HFFc6 (cell line): Measurements from ENCODE around the gene NTNG1. TPM values are rescaled to one million over a fixed set of nuclear protein-coding genes. Genes with fewer than 3 reads are reported as not detected.

Experiments used
- DNase-seq: peaks from one replicate; pipeline ENCODE4 v3.0.0-alpha.2; 2018
- H3K27ac Mint-ChIP-seq: 2 replicates; pipeline ENCODE4 v1.8.0; 2020; ENCODE audit warnings: mild to moderate bottlenecking, mixed read lengths
- H3K27me3 Mint-ChIP-seq: 2 replicates; pipeline ENCODE4 v1.8.0; 2021; ENCODE audit warnings: mild to moderate bottlenecking, moderate library complexity, mixed read lengths; ENCODE audit not compliant: insufficient read depth
- H3K36me3 Mint-ChIP-seq: 2 replicates; pipeline ENCODE4 v1.8.0; 2021; ENCODE audit warnings: low read depth, mixed read lengths
- H3K4me1 Mint-ChIP-seq: 2 replicates; pipeline ENCODE4 v1.8.0; 2020; ENCODE audit warnings: low read depth, mixed read lengths
- H3K4me3 Mint-ChIP-seq: 2 replicates; pipeline ENCODE4 v1.8.0; 2020; ENCODE audit warnings: mild to moderate bottlenecking, moderate library complexity, mixed read lengths
- H3K9me3 Mint-ChIP-seq: 2 replicates; pipeline ENCODE4 v1.8.0; 2020; ENCODE audit warnings: mild to moderate bottlenecking, mixed read lengths
- CTCF ChIP-seq: fragments of 200-600 bp; sonication (generic); IDR thresholded peaks from 2 replicates; pipeline ENCODE4 v1.5.0; 2021; ENCODE audit warnings: antibody characterized with exemption, mild to moderate bottlenecking
- total RNA-seq, 6 experiments: library from RNA; stranded (reverse); fragmentation: NEBNext Ultra II Directional; extraction: Animal tissue kit (Norgen Biotek cat#: 25700); gene quantifications; 2 replicates in 1 of 6; 3 replicates in 5 of 6; pipeline ENCODE4 v1.2.3, GENCODE V29; 2021

NTNG1 gene
- total RNA-seq, 6 experiments from 2014 or later = 1.3 to 8.0 (median 2.2) TPM

GRCh38 chr1:107413951-107414350 is 273.1 kb downstream of the NTNG1 start:
- peaks cover 8% of the 10 kb centered on the region; the same call in 1 of the 2 replicates for H3K9me3 Mint-ChIP-seq
- no peak overlapping the region for H3K4me3 Mint-ChIP-seq
- H3K27ac Mint-ChIP-seq = no peak overlapping the region
- H3K27me3 Mint-ChIP-seq = no peaks in the 10 kb centered on the region
- H3K36me3 Mint-ChIP-seq = no peaks in the 10 kb centered on the region; the same call in 1 of the 2 replicates
- H3K4me1 Mint-ChIP-seq = no peaks in the 10 kb centered on the region
- no peak for TF ChIP-seq CTCF
- DNase-seq = no peak

- Mint-ChIP-seq H3K36me3 (no peaks in the 10 kb centered on the region; the same call in 1 of the 2 replicates), H3K4me1 (no peaks in the 10 kb centered on the region), H3K27me3 (no peaks in the 10 kb centered on the region), H3K27ac (no peak overlapping the region), H3K9me3 (peaks cover 8% of the 10 kb centered on the region; the same call in 1 of the 2 replicates), H3K4me3 (no peak overlapping the region)
- no peak for TF ChIP-seq CTCF
- no peak for DNase-seq
Observed at GRCh38 chr1:107414550-107414949, 273.7 kb downstream of the NTNG1 start.

- no peak for DNase-seq
- Mint-ChIP-seq H3K27me3 (no peaks in the 10 kb centered on the region), H3K27ac (no peak overlapping the region), H3K4me1 (no peaks in the 10 kb centered on the region), H3K36me3 (no peaks in the 10 kb centered on the region; the same call in 1 of the 2 replicates), H3K4me3 (no peak overlapping the region), H3K9me3 (peaks cover 8% of the 10 kb centered on the region; the same call in 1 of the 2 replicates)
- TF ChIP-seq CTCF = no peak
Observed at GRCh38 chr1:107415241-107415640, 274.4 kb downstream of the NTNG1 start.

- TF ChIP-seq CTCF = no peak
- Mint-ChIP-seq H3K27ac (no peak overlapping the region), H3K27me3 (no peaks in the 10 kb centered on the region)
Observed at GRCh38 chr1:107419003-107419402, 278.2 kb downstream of the NTNG1 start.

GRCh38 chr1:107422901-107423300 is 282.1 kb downstream of the NTNG1 start:
- Mint-ChIP-seq H3K4me3 (no peak overlapping the region), H3K4me1 (no peaks in the 10 kb centered on the region), H3K27ac (no peak overlapping the region), H3K27me3 (no peaks in the 10 kb centered on the region), H3K9me3 (peaks cover 29% of the 10 kb centered on the region), H3K36me3 (peaks cover 6% of the 10 kb centered on the region; the same call in 1 of the 2 replicates)
- no peak for DNase-seq
- TF ChIP-seq CTCF = no peak

More at GRCh38 chr1:107419003-107419402, 278.2 kb downstream of the NTNG1 start:
- DNase-seq = no peak
- no peaks in the 10 kb centered on the region for H3K4me1 Mint-ChIP-seq
- H3K36me3 Mint-ChIP-seq = no peaks in the 10 kb centered on the region; the same call in 1 of the 2 replicates
- H3K9me3 Mint-ChIP-seq = peaks cover 15% of the 10 kb centered on the region
- H3K4me3 Mint-ChIP-seq = no peak overlapping the region
